GM19351 (cell line): ENCODE data around the gene TNFRSF4.

Source experiments
- ATAC-seq: cut with Tn5 transposase; IDR thresholded peaks from one replicate; pipeline ENCODE4 v1.9.1; 2021; ENCODE audit warnings: mild to moderate bottlenecking, moderate library complexity; ENCODE audit not compliant: unreplicated experiment

The TNFRSF4 gene

DNA sequence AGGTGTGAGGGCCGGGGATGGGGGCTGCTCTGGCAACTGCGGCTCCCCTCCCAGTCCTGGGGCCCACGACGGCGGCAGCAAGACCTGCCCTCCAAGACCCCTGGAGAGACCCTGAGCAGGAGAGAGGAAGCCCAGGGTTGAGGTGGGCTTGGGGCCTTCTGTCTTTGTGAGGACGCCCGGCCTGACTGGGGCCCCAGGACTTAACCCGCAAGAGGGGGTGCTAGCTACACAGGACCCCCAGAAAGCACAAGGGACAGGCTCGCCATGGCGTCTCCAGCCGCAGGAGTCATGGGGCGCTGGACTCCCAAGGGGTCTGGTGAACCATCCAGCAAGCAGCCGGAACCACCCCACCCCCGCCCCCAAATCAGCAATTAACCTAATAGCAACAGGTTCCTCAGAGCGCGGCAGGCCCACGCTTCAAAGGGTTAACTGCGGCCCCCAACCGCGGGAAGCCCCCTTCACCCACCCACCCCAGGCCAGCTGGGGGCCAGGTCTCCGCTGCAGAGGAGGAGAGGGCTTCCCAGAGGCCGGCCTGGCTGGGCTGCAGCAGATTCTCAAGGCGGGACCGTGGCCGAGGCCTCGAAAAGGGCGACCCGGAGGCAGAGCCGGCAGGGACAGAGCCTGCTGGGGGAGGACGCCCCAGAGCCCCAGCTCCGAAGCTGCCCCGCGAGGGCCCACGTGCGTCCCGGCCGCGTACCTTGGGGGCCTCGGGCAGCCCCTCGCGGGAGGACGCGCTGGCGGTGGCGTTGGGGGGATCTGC lies 32.0 kb upstream of the TNFRSF4 start:
- no peak for ATAC-seq

DNA sequence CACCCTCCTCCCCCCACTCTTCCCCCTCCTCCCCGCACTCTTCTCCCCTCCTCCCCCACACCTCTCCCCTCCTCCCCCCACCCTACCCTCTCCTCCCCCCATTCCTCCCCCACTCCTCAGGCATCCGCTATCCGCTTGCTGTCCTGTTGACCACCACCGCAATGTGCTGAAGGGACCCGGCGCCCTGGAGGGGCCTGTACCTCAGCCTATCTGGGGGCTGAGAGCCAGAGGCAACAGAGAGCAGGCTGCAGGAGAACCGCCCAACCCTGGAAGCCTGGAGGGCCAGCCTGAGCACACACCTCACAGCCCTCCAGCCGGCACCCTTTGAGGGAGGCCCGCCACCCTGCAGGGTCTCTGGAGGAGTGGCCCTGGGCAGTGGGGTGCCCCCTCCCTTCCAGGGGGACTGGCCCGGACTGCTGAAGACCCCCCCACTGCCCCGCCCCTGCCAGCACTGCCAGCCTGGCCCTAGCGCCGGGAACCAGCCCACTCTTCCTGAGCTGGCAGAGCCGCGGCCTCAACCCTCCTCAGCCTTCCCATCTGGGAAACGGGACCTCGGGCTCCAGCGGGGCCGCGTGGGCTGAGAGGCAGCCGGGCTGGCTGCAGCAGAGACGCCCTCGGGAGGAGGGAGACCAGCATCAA lies 31.3 kb upstream of the TNFRSF4 start:
- no peak for ATAC-seq

GRCh38 chr1:1244192-1244811 lies 30.3 kb upstream of the TNFRSF4 start:
- ATAC-seq: no peak

DNA sequence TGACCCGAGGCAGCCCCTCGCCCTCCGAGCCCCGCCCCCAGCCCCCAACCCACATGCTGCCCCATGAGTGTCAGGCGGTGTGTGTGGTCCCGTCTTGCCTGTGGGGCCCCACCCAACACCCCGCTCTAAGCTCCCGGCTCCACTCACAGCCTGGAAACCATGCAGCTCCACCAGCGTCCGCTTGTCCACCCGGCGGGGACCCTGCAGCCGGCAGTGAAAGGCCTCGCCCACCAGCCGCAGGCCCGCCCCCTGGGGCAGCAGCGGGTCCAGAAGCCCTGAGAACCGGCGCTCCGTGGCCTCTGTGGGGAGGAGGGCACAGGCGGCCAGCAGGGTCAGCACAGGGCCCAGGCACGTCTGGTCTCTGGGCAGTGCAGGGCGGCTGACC lies 29.8 kb upstream of the TNFRSF4 start:
- no peak for ATAC-seq

- ATAC-seq: no peak
These were observed 29.3 kb upstream of the TNFRSF4 start for GRCh38 chr1:1243266-1243660.

DNA sequence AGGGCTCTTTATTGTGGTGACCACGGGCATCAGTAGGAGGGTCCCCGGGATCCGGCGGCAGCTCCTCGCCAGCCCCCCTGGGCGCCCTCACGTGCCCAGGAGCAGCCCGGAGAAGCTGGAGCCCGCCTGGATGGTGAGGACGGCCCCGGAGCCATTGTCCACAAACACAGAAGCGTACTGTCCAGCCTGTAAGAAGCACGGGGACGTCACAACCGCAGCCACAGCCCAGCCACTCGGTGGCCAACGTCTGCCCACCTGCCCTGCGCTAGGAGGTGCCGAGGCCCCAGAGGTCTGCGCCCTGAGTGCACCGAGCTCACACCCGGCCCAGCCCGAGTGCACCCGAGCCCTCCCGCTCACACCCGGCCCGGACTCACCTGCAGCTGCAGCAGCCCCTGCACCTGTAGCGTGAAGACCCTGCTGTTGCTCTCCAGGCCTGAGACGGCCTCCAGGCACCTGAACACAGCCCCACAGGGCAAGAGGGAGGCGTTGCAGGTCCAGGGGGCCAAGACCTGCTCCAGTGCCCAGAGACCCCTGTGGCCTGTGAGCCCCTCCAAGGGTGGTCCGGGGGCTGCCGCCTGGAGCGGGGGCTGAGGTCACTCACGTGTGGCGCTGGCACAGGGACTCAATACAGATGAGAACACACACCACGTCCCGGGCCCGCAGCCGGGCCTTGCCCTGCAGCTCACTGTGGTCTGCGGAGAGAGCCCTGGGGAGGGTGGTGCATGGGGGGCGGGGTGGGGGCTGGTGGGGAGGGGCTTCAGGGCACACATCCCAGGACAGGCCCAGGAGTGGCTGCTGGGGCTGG lies 28.7 kb upstream of the TNFRSF4 start:
- ATAC-seq: no peak

- no peak for ATAC-seq
These were observed 27.8 kb upstream of the TNFRSF4 start for GRCh38 chr1:1241588-1242219.

GRCh38 chr1:1240822-1241587 lies 27.1 kb upstream of the TNFRSF4 start:
- no peak for ATAC-seq

DNA sequence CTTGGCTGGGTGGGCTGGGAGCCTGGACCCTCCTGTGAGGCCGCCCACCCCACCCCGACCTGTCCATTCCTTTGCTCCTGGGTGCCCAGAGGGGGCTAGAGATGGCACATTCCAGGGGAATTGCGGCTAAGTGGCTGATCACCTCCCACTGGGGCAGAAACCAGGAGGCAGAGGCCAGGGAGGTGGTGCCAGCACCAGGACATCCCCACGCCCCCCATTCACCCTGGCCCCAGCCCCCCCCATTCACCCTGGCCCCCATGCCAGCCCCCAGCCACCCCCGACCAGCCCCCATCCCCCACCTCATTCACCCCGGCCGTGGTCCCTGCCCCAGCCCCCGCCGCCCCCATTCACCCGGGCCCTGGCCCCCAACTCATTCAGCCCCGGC lies 26.4 kb upstream of the TNFRSF4 start:
- no peak for ATAC-seq

DNA sequence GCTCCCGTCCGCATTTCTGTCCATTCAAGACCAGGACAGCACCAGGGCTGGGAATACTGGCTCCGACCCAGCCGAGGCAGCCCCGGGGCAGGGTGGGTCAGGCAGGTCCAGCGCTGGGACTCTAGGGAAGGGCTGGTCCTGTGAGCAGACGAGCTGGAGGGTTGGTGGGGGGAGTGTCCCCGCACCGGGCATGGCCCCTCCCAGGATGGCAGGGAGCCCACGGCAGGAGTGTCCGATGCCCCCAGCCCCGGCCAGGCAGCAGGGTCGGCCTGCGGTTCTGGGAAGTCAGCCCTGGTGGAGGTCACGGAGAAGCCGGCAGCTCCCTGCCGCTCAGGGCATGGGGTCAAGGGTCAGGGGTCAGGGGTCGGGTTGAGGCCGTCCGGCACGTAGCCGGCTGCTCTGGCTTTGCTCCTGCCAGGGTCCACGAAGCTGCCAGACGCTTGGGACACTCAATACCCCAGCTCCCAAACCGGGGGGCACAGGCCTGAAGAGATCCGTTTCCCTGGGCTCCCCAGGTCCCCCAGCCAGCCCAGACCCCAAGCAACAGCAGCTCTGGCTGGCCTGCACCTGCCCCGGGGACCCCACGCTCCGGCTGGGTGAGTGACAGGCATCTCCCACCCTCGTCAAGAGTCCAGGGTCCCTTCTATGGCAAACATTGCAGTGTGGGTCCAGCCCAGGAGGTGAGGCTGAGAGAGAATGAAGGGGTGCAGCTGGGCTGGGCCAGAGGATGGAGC lies 25.8 kb upstream of the TNFRSF4 start:
- no peak for ATAC-seq

DNA sequence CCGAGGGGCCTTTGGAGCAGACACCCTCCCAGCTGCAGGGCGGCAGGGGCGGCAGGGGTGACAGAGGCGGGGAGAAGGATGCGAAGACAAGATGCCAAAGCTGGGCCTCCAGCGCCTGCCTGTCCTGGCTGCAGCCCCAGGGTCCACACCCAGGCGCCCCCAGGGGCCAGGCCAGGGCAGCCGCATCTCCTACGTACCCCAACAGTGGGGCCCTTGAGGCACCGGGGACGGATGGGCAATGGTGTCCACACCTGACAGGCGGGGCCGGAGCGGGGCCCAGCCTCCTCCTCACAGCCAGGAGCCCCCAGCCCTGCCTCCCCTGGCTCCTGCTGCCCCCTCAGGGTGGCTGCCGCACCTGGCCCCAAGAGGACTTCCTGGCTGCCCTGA lies 25.3 kb upstream of the TNFRSF4 start:
- no peak for ATAC-seq

GRCh38 chr1:1238702-1239178 lies 24.8 kb upstream of the TNFRSF4 start:
- no peak for ATAC-seq

GRCh38 chr1:1237874-1238701 lies 24.1 kb upstream of the TNFRSF4 start:
- no peak for ATAC-seq

DNA sequence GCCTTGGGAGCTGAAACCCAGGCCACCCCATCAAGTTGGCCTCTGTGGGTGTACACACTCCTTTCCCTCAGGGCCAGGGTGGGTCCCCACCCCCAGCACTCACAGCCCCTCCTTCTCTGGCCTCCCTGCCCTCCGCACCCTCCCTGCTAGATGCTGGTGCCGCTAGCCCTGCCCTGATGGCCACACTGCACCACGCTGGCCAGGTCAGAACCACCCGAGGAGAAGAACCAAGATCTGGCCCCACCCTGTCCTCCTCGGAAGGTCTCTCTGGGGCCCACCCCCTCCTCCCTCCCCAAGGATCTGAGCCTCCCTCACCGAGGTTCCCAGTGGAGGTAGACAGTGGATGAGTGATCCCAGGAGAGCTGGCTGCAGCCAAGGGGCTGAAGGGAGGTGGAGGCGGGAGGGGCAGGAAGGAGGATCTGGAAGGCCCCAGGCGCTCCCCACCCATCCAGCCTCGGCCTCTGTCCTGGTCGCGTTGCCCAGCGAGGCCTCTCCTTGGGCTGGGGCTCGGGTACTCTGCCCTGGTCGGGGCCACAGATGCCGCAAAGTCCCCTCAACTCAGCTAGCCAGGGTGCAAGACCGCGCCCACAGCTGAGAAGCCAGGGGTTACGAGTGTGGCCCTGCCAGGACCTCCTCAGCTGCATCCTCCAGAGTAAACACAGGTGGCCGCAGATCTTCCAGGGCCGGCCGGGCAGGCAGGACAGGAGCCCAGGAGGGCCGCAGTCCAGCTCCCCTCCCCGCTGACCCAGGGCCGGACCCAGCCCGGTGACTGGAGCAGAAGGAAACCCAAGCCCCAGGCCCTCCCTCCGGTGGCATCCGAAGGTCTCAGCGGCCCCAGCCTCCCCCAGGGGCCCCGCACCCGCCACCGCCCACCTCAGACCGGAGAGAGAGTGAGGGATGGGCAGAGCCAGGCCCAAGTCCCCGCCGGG lies 23.3 kb upstream of the TNFRSF4 start:
- ATAC-seq: no peak

- no peak for ATAC-seq
These were observed 22.3 kb upstream of the TNFRSF4 start for GRCh38 chr1:1236176-1236763.

- no peak for ATAC-seq
These were observed 21.2 kb upstream of the TNFRSF4 start for GRCh38 chr1:1235016-1235744.
